Mesenchymal stem cell (in vitro differentiated cells and primary cell): Measurements from ENCODE around the gene SLAMF7.

Experiments
- DNase-seq: peaks from one replicate; pipeline ENCODE4 v3.0.0-alpha.2; 2013
- H2AFZ ChIP-seq: one replicate; pipeline ENCODE4 v1.6.1; 2013; ENCODE audit warnings: low read depth, mild to moderate bottlenecking, control low read depth, inconsistent platforms, low read length, moderate library complexity
- H2AK5ac ChIP-seq: 2 replicates; pipeline ENCODE4 v1.6.1; 2013; ENCODE audit warnings: low read length, moderate library complexity, mild to moderate bottlenecking, inconsistent platforms; ENCODE audit not compliant: severe bottlenecking
- H2BK120ac ChIP-seq: one replicate; pipeline ENCODE4 v1.6.1; 2013; ENCODE audit warnings: low read depth, mild to moderate bottlenecking, inconsistent platforms, low read length, moderate library complexity
- H2BK12ac ChIP-seq, 2 experiments: one replicate each; pipeline ENCODE4 v1.6.1; 2013; ENCODE audit warnings: inconsistent platforms in 2 of 2, low read length in 2 of 2, mild to moderate bottlenecking in 2 of 2, moderate library complexity in 2 of 2, control low read depth in 1 of 2
- H2BK15ac ChIP-seq: one replicate; pipeline ENCODE4 v1.6.1; 2013; ENCODE audit warnings: mild to moderate bottlenecking, low read depth, inconsistent platforms; ENCODE audit not compliant: poor library complexity, severe bottlenecking
- H2BK5ac ChIP-seq: 2 replicates; pipeline ENCODE4 v1.6.1; 2013; ENCODE audit warnings: low read depth, mild to moderate bottlenecking, low read length, control low read depth, inconsistent platforms; ENCODE audit not compliant: poor library complexity, severe bottlenecking
- H3K14ac ChIP-seq, 2 experiments: one replicate each; pipeline ENCODE4 v1.6.1; 2013; ENCODE audit warnings: inconsistent platforms in 2 of 2, low read length in 2 of 2, control low read depth in 1 of 2, mild to moderate bottlenecking in 1 of 2, moderate library complexity in 1 of 2
- H3K18ac ChIP-seq, 2 experiments: one replicate each; pipeline ENCODE4 v1.6.1; 2013; ENCODE audit warnings: inconsistent platforms in 2 of 2, low read length in 2 of 2, control low read depth in 1 of 2, low read depth in 1 of 2, mild to moderate bottlenecking in 1 of 2
- H3K23ac ChIP-seq, 2 experiments: one replicate each; pipeline ENCODE4 v1.6.1; 2013; ENCODE audit warnings: inconsistent platforms in 2 of 2, low read length in 2 of 2, mild to moderate bottlenecking in 2 of 2, moderate library complexity in 2 of 2, control low read depth in 1 of 2
- H3K27ac ChIP-seq: 2 replicates; pipeline ENCODE4 v1.5.1; 2013; ENCODE audit warnings: mild to moderate bottlenecking, moderate library complexity, low read length, control low read depth, inconsistent platforms; ENCODE audit not compliant: poor library complexity, severe bottlenecking
- H3K27me3 ChIP-seq, 2 experiments: 2 replicates each; pipeline versions ENCODE4 v1.6.1 to v1.7.0; 2013; ENCODE audit warnings: low read length in 2 of 2, mild to moderate bottlenecking in 2 of 2, moderate library complexity in 2 of 2, control low read depth in 1 of 2, inconsistent platforms in 1 of 2; ENCODE audit not compliant: control insufficient read depth in 1 of 2, insufficient read depth in 1 of 2
- H3K36me3 ChIP-seq, 2 experiments: 2 replicates each; pipeline versions ENCODE4 v1.6.1 to v1.7.0; 2013; ENCODE audit warnings: low read length in 2 of 2, control low read depth in 1 of 2, inconsistent platforms in 1 of 2, low read depth in 1 of 2, mild to moderate bottlenecking in 1 of 2; ENCODE audit not compliant: insufficient read depth in 2 of 2, control insufficient read depth in 1 of 2
- H3K4ac ChIP-seq, 2 experiments: one replicate each; pipeline ENCODE4 v1.6.1; 2013; ENCODE audit warnings: inconsistent platforms in 2 of 2, low read length in 2 of 2, mild to moderate bottlenecking in 2 of 2, moderate library complexity in 2 of 2, control low read depth in 1 of 2, low read depth in 1 of 2
- H3K4me1 ChIP-seq: 2 replicates; pipeline ENCODE4 v1.6.1; 2013; ENCODE audit warnings: low read depth, low read length, control low read depth; ENCODE audit not compliant: control insufficient read depth, insufficient read depth
- H3K4me2 ChIP-seq: 2 replicates; pipeline ENCODE4 v1.6.1; 2013; ENCODE audit warnings: low read length, mild to moderate bottlenecking, inconsistent platforms; ENCODE audit not compliant: poor library complexity, severe bottlenecking
- H3K4me3 ChIP-seq, 2 experiments: 2 replicates each; pipeline versions ENCODE4 v1.5.1 to v1.7.0; 2013; ENCODE audit warnings: low read length in 2 of 2, mild to moderate bottlenecking in 2 of 2, control low read depth in 1 of 2, low read depth in 1 of 2; ENCODE audit not compliant: insufficient read depth in 1 of 2
- H3K79me1 ChIP-seq: replicated peaks from 2 replicates; pipeline ENCODE4 v1.6.1; 2013; ENCODE audit warnings: mild to moderate bottlenecking, control low read depth, low read length, inconsistent platforms; ENCODE audit not compliant: poor library complexity, severe bottlenecking
- H3K9ac ChIP-seq: 2 replicates; pipeline ENCODE4 v1.7.0; 2013; ENCODE audit warnings: mild to moderate bottlenecking, low read length, moderate library complexity
- H3K9me3 ChIP-seq: 2 replicates; pipeline ENCODE4 v1.7.0; 2013; ENCODE audit warnings: mild to moderate bottlenecking, low read length; ENCODE audit not compliant: control insufficient read depth
- H4K8ac ChIP-seq: one replicate; pipeline ENCODE4 v1.6.1; 2013; ENCODE audit warnings: inconsistent platforms, mild to moderate bottlenecking, low read length, moderate library complexity
- H4K91ac ChIP-seq: one replicate; pipeline ENCODE4 v1.6.1; 2013; ENCODE audit warnings: mild to moderate bottlenecking, low read length, inconsistent platforms
- WGBS: methylation state at CpG from one replicate; pipeline ENCODE4 v1.1.7; 2013; ENCODE audit warnings: mixed read lengths; 5-methylcytosine and 5-hydroxymethylcytosine counted together

Gene SLAMF7

GRCh38 chr1:160789702-160790611 is 50.9 kb downstream of the SLAMF7 start:
- Histone ChIP-seq H3K23ac (no peak overlapping the region), H3K36me3 (no peaks in the 10 kb centered on the region), H3K27me3 (no peaks in the 10 kb centered on the region), H3K4ac (no peak overlapping the region), H4K91ac (no peak overlapping the region), H3K9ac (no peak overlapping the region), H3K4me3 (no peak overlapping the region), H2AFZ (no peak overlapping the region), H3K79me1 (no peaks in the 10 kb centered on the region), H3K18ac (no peak overlapping the region), H2BK12ac (no peak overlapping the region), H3K27ac (no peak overlapping the region), H3K9me3 (peaks cover 4% of the 10 kb centered on the region), H3K4me2 (no peak overlapping the region), H2BK15ac (no peak overlapping the region), H2AK5ac (no peak overlapping the region), H3K4me1 (no peaks in the 10 kb centered on the region), H3K14ac (no peak overlapping the region), H2BK5ac (no peak overlapping the region), H4K8ac (no peak overlapping the region), H2BK120ac (no peak overlapping the region)
- no peak for DNase-seq
- 89% methylated on average over 13 of the region's 13 CpGs for WGBS

GRCh38 chr1:160794376-160794775 is 55.3 kb downstream of the SLAMF7 start:
- DNase-seq = no peak
- Histone ChIP-seq H2AFZ (no peak overlapping the region), H4K91ac (no peak overlapping the region), H2BK120ac (no peak overlapping the region), H3K4me2 (no peak overlapping the region), H3K9ac (no peak overlapping the region), H3K9me3 (peaks cover 4% of the 10 kb centered on the region), H4K8ac (no peak overlapping the region), H3K27me3 (no peaks in the 10 kb centered on the region), H3K79me1 (no peaks in the 10 kb centered on the region), H3K14ac (no peak overlapping the region), H3K18ac (no peak overlapping the region), H3K27ac (no peak overlapping the region), H2BK12ac (no peak overlapping the region), H3K23ac (no peak overlapping the region), H2AK5ac (no peak overlapping the region), H3K36me3 (no peaks in the 10 kb centered on the region), H3K4me1 (no peaks in the 10 kb centered on the region), H3K4me3 (no peak overlapping the region), H3K4ac (no peak overlapping the region), H2BK5ac (no peak overlapping the region), H2BK15ac (no peak overlapping the region)
- 38% methylated on average over 3 of the region's 3 CpGs for WGBS

GRCh38 chr1:160795951-160796383 is 56.9 kb downstream of the SLAMF7 start, which contains the start of gene LY9:
LY9 (plus strand) TSS chr1:160796174; CDS start chr1:160796188, 14 bp downstream.
- no peak within 1 kb of the TSS for H2AFZ ChIP-seq
- no peak within 1 kb of the TSS for H4K91ac ChIP-seq
- H3K36me3 ChIP-seq = no peaks in the 10 kb centered on the region
- H3K9ac ChIP-seq = no peak within 1 kb of the TSS
- no peak within 1 kb of the TSS for H3K27ac ChIP-seq
- H2BK15ac ChIP-seq = no peak within 1 kb of the TSS
- H2BK12ac ChIP-seq = no peak within 1 kb of the TSS
- WGBS = 94% methylated on average over 4 of the region's 4 CpGs
- no peak within 1 kb of the TSS for H4K8ac ChIP-seq
- H3K4me3 ChIP-seq = no peak within 1 kb of the TSS
- no peak within 1 kb of the TSS for H3K14ac ChIP-seq
- no peak within 1 kb of the TSS for H3K23ac ChIP-seq
- no peak within 1 kb of the TSS for H3K18ac ChIP-seq
- no peak within 1 kb of the TSS for H2BK5ac ChIP-seq
- no peak within 1 kb of the TSS for H3K4ac ChIP-seq
- no peak within 1 kb of the TSS for H2AK5ac ChIP-seq
- no peaks in the 10 kb centered on the region for H3K9me3 ChIP-seq
- no peak for DNase-seq
- H3K79me1 ChIP-seq = no peaks in the 10 kb centered on the region
- H3K4me1 ChIP-seq = no peaks in the 10 kb centered on the region
- no peak within 1 kb of the TSS for H3K4me2 ChIP-seq
- H2BK120ac ChIP-seq = no peak within 1 kb of the TSS
- H3K27me3 ChIP-seq = no peaks in the 10 kb centered on the region

- H3K4me2 ChIP-seq = no peak overlapping the region
- H4K91ac ChIP-seq = no peak overlapping the region
- WGBS = 95% methylated on average over 1 of the region's 3 CpGs
- H3K14ac ChIP-seq = no peak overlapping the region
- no peaks in the 10 kb centered on the region for H3K79me1 ChIP-seq
- H3K9me3 ChIP-seq = no peaks in the 10 kb centered on the region
- no peak overlapping the region for H2BK120ac ChIP-seq
- no peak overlapping the region for H2BK15ac ChIP-seq
- no peak overlapping the region for H3K18ac ChIP-seq
- no peak overlapping the region for H4K8ac ChIP-seq
- DNase-seq = no peak
- no peak overlapping the region for H3K27ac ChIP-seq
- H3K27me3 ChIP-seq = no peaks in the 10 kb centered on the region
- H2AK5ac ChIP-seq = no peak overlapping the region
- no peaks in the 10 kb centered on the region for H3K4me1 ChIP-seq
- H2BK5ac ChIP-seq = no peak overlapping the region
- H3K9ac ChIP-seq = no peak overlapping the region
- H2AFZ ChIP-seq = no peak overlapping the region
- no peak overlapping the region for H3K4me3 ChIP-seq
- no peak overlapping the region for H3K23ac ChIP-seq
- H2BK12ac ChIP-seq = no peak overlapping the region
- no peaks in the 10 kb centered on the region for H3K36me3 ChIP-seq
- H3K4ac ChIP-seq = no peak overlapping the region
Measured at GRCh38 chr1:160797271-160797709, 58.2 kb downstream of the SLAMF7 start.
